Measurements from ENCODE around the gene RPP25L.

DNA sequence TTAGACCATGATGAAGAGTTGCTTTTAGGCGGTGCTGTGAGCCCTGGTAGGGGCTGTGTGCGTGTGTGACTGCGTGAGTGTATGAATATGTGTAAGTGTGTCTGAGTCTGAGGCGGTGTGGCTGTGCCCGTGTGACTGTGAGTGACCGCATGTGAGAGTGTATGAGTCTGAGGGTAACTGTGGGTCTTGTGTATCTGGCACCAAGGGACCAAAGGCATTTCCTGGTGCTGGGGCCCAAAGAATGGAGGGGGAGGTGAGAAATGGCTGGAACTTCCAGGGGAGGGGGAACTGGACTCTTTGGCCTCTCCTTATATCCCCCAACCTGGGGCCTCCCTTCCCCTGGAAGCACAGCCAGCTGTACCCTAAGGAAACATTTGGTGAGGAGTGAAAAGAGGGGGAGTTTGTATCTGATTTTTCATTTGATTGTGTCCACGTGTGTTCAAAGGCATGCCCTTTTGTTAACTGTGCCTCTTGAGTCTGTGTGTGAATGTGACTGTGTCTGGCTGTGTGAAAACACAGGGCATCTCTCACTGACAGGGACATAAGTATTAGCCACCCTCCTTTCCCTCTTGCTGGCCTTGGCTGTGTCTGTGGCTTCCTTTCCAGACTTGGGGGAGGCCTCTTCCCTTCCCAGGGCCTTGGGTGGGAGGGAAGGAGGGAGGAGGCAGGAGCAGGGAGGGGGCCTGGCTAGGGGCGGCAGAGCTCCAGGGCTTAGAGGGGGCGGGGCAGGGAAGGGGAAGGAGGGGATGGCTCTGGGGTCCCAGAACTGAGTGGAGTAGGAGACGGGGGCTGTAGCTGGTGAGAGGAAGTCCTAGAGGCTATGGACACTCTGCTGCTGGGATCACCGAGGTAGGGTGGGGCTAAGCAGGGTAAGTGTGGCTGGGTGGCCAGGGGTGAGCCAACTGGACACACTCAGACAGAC, 41.5 kb upstream of the RPP25L start:
- TF ChIP-seq CTCF (IDR thresholded peaks at IDR 0.05 in 2 of 3, conservative IDR thresholded peaks at IDR 0.05 in 1 of 3; ENCODE audit: borderline replicate concordance in 1 of 3, insufficient read depth in 1 of 3, low read depth in 2 of 3, low read length in 2 of 3) = no peak
- no peak for TF ChIP-seq EGR1 (IDR thresholded peaks at IDR 0.05; ENCODE audit: low read depth)
- TF ChIP-seq TCF7L2 (IDR thresholded peaks at IDR 0.05; ENCODE audit: borderline replicate concordance, extremely low read depth, insufficient read depth, insufficient read length) = no peak
- TF ChIP-seq EZH2 (IDR thresholded peaks at IDR 0.05) = no peak
- TF ChIP-seq, protein P1, sequence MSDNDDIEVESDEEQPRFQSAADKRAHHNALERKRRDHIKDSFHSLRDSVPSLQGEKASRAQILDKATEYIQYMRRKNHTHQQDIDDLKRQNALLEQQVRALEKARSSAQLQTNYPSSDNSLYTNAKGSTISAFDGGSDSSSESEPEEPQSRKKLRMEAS (IDR thresholded peaks at IDR 0.05) = no peak
- TF ChIP-seq POLR2A (IDR thresholded peaks at IDR 0.05; ENCODE audit: borderline replicate concordance, extremely low read depth, insufficient read depth, insufficient read length) = no peak
- TF ChIP-seq, protein P2, sequence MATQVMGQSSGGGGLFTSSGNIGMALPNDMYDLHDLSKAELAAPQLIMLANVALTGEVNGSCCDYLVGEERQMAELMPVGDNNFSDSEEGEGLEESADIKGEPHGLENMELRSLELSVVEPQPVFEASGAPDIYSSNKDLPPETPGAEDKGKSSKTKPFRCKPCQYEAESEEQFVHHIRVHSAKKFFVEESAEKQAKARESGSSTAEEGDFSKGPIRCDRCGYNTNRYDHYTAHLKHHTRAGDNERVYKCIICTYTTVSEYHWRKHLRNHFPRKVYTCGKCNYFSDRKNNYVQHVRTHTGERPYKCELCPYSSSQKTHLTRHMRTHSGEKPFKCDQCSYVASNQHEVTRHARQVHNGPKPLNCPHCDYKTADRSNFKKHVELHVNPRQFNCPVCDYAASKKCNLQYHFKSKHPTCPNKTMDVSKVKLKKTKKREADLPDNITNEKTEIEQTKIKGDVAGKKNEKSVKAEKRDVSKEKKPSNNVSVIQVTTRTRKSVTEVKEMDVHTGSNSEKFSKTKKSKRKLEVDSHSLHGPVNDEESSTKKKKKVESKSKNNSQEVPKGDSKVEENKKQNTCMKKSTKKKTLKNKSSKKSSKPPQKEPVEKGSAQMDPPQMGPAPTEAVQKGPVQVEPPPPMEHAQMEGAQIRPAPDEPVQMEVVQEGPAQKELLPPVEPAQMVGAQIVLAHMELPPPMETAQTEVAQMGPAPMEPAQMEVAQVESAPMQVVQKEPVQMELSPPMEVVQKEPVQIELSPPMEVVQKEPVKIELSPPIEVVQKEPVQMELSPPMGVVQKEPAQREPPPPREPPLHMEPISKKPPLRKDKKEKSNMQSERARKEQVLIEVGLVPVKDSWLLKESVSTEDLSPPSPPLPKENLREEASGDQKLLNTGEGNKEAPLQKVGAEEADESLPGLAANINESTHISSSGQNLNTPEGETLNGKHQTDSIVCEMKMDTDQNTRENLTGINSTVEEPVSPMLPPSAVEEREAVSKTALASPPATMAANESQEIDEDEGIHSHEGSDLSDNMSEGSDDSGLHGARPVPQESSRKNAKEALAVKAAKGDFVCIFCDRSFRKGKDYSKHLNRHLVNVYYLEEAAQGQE (IDR thresholded peaks at IDR 0.05; ENCODE audit: low read depth) = no peak
- TF ChIP-seq SIN3A (IDR thresholded peaks at IDR 0.05; ENCODE audit: low read depth) = no peak
- TF ChIP-seq POLR2AphosphoS5 (IDR thresholded peaks at IDR 0.05; ENCODE audit: low read depth, low read length) = no peak
- TF ChIP-seq EZH2phosphoT487 (IDR thresholded peaks at IDR 0.05; ENCODE audit: borderline replicate concordance) = no peak
- no peak for TF ChIP-seq ZFX (IDR thresholded peaks at IDR 0.05)

Data from HCT116 (cell line).